Bone marrow (tissue), 2 donors: ENCODE data around the gene HSD17B2.
"Not testable (repeated sequence)": the region's sequence is repeated elsewhere in the genome, so short reads cannot be mapped to it uniquely, and the experiment has no call there.

Experiments
- DNase-seq, 2 donors: peaks; one replicate each; lab custom pipeline; 2025; lab: John Stamatoyannopoulos, UW

The HSD17B2 gene

GRCh38 chr16:82034981-82035612 is at the start of gene HSD17B2:
HSD17B2 (plus strand) TSS chr16:82035253; CDS start chr16:82035425, 172 bp downstream.
- DNase-seq, result no peak

- DNase-seq, result no peak
Measured at GRCh38 chr16:81987121-81987520, 47.9 kb upstream of the HSD17B2 start.

DNA sequence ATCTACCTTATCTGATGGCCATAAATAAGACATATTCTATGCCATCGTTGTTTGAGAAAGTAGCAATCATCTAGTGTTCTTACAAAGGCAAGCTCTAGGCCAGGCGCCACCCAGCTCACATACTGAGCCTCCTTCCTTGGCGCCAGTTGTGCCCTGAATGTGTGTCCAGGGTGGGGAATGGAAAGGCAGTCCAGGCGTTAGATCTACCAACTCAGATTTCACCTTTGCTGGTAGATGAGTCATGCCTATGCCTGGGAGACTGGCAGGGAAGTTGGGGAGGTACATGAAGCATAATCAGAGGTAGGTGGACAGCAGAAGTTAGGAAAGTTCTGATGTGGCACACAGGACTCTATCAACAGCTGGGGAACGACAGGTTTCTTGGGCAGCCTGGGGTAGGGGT is 47.3 kb upstream of the HSD17B2 start:
- DNase-seq, result no peak

DNA sequence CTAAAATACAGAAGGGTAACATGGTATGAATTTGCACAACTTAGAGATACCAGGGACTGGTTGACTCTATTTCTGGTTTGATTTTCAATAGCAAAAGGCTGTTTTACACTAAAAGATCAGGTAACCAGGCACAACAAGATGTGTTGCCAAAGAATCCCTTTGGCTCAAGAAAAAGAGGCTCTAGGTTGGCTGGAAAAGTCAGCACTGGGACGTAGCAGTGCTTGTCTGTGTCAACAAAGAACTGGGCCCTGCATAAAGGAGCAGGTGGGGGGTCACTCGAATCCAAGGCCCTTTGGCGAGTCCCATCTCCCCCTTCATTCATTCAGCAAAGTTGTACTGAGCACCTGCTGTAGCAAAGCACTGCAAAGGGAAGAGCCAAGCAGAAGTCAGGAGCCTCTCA is 42.2 kb upstream of the HSD17B2 start:
- no peak for DNase-seq

- DNase-seq, result no peak
Measured at GRCh38 chr16:81994485-81994884, 40.6 kb upstream of the HSD17B2 start.

DNA sequence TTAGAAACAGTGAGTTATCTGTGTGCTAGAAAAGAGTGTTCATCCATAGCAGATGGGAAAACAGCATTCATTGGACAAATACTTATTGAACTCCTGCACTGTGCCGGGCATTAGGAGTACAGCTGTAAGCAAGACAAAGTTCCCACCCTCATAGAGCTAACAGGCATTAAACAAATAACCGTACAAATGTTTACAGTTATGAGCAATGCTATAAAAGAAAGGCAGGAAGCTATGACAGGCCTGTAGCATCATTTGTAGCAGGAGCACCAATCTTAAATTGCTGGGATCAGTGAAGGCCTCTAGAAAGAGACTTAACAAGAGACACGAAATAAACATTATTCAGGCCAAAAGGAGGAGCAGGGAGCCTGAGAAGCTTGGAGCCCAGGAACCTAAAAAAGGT is 39.4 kb upstream of the HSD17B2 start:
- no peak for DNase-seq

DNA sequence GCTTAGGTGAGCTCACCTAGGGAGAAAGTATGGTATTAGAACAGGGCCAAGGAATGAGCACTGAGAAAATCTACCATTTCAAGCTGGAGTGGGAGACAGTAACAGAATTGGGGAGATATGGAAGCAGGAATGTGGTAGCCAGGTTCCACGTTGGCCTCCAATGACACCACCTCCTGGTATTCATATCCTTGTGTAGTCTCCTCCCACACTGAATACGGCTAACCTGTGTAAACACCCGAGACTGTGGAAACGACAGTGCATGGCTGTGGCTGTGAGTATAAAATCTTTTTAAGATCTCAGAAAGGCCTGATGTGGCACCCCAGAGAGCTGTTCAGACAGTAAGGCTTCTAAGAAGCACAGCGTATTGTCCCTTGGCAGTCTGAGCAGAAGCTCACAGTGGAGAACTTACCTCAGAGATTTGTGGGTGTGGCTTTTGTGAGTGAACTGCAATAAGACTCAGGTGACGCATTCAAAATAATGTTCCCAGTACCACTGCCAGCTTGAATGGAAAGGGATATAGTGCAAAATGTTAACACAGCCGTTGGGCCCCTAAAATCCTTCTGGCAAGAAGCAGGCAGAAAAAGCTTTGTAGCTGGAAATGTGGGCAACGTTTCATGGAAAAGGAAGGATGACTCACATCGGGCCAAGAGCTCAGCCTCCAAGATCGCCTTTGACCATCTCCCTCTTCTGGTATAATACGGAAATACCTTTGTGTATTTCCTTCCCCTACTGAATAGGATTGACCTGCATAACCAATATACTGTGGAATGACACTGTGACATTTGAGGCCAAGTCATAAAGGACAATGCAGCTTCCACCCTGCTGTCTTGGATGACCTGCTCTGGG is 38.2 kb upstream of the HSD17B2 start:
- DNase-seq, result no peak

GRCh38 chr16:81997738-81998137 is 37.3 kb upstream of the HSD17B2 start:
- no peak for DNase-seq

GRCh38 chr16:82002831-82003230 is 32.2 kb upstream of the HSD17B2 start:
- no peak for DNase-seq

DNA sequence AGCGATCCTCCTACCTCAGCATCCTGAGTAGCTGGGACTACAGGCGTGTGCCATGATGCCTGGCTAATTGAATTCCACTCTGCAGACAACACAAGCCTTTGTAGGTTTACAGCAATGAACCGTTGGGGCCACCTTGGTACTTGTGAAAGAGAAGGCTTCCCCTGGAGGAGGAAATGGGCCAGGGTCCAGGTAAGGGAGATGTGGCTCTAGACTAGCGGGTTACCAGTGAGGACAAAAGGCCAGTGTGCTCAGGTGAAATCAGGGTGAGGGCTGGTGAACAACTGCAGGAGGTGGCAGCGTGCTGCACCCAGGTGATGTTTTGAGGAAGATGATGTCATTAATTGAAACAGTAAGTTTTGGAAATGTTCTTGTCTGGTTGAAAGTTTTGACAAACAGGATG is 30.5 kb upstream of the HSD17B2 start:
- DNase-seq, result no peak

GRCh38 chr16:82005027-82005830 is 29.8 kb upstream of the HSD17B2 start:
- DNase-seq, result no peak

DNA sequence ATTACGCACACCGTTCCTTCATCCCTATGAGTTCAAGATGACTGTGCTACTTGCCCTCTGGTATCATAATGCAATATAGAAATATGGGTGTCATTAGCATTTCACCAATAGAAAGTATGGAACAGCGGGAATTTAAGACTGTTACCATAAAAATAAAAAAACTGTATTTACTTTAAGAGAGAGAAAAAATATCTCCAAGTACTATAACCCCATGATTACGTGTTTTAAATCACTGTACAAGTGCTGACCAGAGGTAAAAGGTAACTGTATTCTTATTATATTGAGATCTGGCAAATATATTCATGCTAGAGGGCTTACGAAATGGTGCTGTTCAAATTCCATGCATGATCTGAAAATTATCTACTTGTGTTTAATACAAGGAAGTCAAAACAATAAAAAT is 29.0 kb upstream of the HSD17B2 start:
- DNase-seq, result no peak

GRCh38 chr16:82007189-82007588 is 27.9 kb upstream of the HSD17B2 start:
- DNase-seq, result no peak

DNA sequence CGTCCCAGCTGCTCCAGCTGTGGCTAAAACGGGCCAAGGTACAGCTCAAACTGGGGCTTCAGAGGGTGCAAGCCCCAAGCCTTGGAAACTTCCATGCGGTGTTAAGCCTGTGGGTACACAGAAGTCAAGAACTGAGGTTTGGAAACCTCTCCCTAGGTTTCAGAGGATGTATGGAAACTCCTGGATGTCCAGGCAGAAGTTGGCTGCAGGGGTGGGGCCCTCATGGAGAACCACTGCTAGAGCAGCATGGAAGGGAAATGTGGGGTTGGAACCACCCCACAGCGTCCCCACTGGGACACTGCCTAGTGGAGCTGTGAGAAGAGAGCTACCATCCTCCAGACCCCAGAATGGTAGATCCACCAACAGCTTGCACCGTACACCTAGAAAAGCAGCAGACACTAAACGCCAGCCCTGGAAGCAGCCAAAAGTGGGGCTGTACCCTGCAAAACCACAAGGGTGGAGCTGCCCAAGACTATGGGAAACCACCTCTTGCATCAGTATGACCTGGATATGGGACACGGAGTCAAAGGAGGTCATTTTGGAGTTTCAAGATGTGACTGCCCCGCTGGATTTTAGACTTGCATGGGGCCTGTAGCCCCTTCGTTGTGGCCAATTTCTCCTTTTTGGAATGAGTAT is 26.0 kb upstream of the HSD17B2 start:
- DNase-seq, result no peak

GRCh38 chr16:82009789-82010188 is 25.3 kb upstream of the HSD17B2 start:
- DNase-seq, result not testable (repeated sequence)

DNA sequence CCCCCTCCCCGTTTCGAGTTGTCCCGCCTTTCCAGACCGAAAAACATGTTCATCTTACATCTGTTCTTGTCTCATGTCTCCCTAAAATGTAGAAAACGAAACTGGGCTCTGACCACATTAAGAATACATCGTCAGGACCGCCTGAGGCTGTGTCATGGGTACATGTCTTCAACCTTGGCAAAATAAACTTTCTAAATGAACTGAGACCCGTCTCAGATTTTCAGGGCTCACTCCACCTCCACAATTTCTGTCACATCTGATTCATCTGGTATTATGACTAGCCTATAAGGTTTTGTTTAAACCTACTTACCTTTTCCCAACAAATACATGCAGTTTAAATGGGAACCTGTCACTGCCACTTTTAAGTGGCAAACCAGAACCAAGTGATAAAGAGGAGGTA is 24.4 kb upstream of the HSD17B2 start:
- no peak for DNase-seq

- no peak for DNase-seq
Measured at GRCh38 chr16:82011199-82011641, 23.8 kb upstream of the HSD17B2 start, which contains the start of gene SDR42E1. SDR42E1 (minus strand) TSS chr16:82011470; CDS start chr16:82000858, 10,612 bp downstream.

- DNase-seq, result no peak
Measured at GRCh38 chr16:82013139-82013538, 21.9 kb upstream of the HSD17B2 start.

- no peak for DNase-seq
Measured at GRCh38 chr16:82016263-82016662, 18.8 kb upstream of the HSD17B2 start.

GRCh38 chr16:82016964-82017363 is 18.1 kb upstream of the HSD17B2 start:
- DNase-seq, result no peak

- DNase-seq, result no peak
Measured at GRCh38 chr16:82017911-82018568, 17.0 kb upstream of the HSD17B2 start.
